ENCODE data around the gene PRPF8. TPM values are rescaled to one million over a fixed set of nuclear protein-coding genes. Genes with fewer than 3 reads are reported as not detected.

Gene PRPF8
- total and polyA plus RNA-seq, 2 of the 13 experiments (the other 11 are each of a cell fraction or from before 2014, with no cell fraction given) = 112 to 179 TPM

DNA sequence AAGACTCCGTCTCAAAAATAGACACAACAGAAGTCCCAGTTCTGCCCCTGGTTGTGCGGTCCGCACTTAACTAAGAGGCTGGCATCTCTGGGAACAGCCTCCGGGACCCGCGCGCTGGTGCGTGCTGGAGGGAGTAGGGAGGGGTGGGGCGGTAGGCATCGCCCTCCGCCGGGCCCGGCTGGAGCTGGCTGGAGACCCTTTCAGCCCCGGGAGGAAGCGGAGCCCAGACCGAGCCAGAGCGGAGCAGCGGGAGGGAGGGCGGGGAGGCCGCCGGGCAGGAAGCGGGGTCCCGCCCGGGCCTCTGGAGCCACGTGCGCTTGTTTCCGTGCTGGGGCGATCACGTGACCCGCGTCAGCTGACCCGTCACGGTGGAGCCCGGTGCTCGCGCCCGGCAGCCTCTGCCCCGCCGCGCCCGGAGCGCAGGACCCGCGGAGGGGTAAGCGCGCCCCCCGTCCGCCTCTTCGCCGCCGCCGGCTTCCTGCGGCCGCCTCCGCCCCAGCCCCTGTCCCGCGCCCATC lies 39.7 kb upstream of the PRPF8 start, which contains the start of gene WDR81 (continued):
- TF ChIP-seq, protein P1, sequence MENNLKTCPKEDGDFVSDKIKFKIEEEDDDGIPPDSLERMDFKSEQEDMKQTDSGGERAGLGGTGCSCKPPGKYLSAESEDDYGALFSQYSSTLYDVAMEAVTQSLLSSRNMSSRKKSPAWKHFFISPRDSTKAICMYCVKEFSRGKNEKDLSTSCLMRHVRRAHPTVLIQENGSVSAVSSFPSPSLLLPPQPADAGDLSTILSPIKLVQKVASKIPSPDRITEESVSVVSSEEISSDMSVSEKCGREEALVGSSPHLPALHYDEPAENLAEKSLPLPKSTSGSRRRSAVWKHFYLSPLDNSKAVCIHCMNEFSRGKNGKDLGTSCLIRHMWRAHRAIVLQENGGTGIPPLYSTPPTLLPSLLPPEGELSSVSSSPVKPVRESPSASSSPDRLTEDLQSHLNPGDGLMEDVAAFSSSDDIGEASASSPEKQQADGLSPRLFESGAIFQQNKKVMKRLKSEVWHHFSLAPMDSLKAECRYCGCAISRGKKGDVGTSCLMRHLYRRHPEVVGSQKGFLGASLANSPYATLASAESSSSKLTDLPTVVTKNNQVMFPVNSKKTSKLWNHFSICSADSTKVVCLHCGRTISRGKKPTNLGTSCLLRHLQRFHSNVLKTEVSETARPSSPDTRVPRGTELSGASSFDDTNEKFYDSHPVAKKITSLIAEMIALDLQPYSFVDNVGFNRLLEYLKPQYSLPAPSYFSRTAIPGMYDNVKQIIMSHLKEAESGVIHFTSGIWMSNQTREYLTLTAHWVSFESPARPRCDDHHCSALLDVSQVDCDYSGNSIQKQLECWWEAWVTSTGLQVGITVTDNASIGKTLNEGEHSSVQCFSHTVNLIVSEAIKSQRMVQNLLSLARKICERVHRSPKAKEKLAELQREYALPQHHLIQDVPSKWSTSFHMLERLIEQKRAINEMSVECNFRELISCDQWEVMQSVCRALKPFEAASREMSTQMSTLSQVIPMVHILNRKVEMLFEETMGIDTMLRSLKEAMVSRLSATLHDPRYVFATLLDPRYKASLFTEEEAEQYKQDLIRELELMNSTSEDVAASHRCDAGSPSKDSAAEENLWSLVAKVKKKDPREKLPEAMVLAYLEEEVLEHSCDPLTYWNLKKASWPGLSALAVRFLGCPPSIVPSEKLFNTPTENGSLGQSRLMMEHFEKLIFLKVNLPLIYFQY (CRISPR knock-in tag; IDR thresholded peaks at IDR 0.05; ENCODE audit: borderline replicate concordance) = no peak
- TF ChIP-seq ZFY (CRISPR knock-in tag; IDR thresholded peaks at IDR 0.05) (peak; percentile 78; the same call in 1 of the 2 replicates), MBD4 (IDR thresholded peaks at IDR 0.05; ENCODE audit: borderline replicate concordance, low read length) (no peak), ZFP41 (CRISPR knock-in tag; IDR thresholded peaks at IDR 0.05; ENCODE audit: borderline replicate concordance) (no peak), ZNF296 (CRISPR knock-in tag; conservative IDR thresholded peaks at IDR 0.05) (no peak), ZNF501 (CRISPR knock-in tag; IDR thresholded peaks at IDR 0.05) (no peak), ZNF263 (CRISPR knock-in tag; IDR thresholded peaks at IDR 0.05) (peak; percentile 17; the same call in 1 of the 2 replicates), SMAD1 (CRISPR knock-in tag; IDR thresholded peaks at IDR 0.05; ENCODE audit: borderline replicate concordance, low read depth) (no peak), HDAC2 (CRISPR knock-in tag; IDR thresholded peaks at IDR 0.05) (peak; percentile 53), ZFYVE20 (CRISPR knock-in tag; IDR thresholded peaks at IDR 0.05; ENCODE audit: borderline replicate concordance, low read depth) (no peak)
- TF ChIP-seq, protein P2, sequence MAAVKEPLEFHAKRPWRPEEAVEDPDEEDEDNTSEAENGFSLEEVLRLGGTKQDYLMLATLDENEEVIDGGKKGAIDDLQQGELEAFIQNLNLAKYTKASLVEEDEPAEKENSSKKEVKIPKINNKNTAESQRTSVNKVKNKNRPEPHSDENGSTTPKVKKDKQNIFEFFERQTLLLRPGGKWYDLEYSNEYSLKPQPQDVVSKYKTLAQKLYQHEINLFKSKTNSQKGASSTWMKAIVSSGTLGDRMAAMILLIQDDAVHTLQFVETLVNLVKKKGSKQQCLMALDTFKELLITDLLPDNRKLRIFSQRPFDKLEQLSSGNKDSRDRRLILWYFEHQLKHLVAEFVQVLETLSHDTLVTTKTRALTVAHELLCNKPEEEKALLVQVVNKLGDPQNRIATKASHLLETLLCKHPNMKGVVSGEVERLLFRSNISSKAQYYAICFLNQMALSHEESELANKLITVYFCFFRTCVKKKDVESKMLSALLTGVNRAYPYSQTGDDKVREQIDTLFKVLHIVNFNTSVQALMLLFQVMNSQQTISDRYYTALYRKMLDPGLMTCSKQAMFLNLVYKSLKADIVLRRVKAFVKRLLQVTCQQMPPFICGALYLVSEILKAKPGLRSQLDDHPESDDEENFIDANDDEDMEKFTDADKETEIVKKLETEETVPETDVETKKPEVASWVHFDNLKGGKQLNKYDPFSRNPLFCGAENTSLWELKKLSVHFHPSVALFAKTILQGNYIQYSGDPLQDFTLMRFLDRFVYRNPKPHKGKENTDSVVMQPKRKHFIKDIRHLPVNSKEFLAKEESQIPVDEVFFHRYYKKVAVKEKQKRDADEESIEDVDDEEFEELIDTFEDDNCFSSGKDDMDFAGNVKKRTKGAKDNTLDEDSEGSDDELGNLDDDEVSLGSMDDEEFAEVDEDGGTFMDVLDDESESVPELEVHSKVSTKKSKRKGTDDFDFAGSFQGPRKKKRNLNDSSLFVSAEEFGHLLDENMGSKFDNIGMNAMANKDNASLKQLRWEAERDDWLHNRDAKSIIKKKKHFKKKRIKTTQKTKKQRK (IDR thresholded peaks at IDR 0.05; ENCODE audit: low read length) = no peak
- TF ChIP-seq, protein P3, sequence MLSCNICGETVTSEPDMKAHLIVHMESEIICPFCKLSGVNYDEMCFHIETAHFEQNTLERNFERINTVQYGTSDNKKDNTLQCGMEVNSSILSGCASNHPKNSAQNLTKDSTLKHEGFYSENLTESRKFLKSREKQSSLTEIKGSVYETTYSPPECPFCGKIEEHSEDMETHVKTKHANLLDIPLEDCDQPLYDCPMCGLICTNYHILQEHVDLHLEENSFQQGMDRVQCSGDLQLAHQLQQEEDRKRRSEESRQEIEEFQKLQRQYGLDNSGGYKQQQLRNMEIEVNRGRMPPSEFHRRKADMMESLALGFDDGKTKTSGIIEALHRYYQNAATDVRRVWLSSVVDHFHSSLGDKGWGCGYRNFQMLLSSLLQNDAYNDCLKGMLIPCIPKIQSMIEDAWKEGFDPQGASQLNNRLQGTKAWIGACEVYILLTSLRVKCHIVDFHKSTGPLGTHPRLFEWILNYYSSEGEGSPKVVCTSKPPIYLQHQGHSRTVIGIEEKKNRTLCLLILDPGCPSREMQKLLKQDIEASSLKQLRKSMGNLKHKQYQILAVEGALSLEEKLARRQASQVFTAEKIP (CRISPR knock-in tag; IDR thresholded peaks at IDR 0.05; ENCODE audit: borderline replicate concordance) = no peak
- TF ChIP-seq, protein P4, sequence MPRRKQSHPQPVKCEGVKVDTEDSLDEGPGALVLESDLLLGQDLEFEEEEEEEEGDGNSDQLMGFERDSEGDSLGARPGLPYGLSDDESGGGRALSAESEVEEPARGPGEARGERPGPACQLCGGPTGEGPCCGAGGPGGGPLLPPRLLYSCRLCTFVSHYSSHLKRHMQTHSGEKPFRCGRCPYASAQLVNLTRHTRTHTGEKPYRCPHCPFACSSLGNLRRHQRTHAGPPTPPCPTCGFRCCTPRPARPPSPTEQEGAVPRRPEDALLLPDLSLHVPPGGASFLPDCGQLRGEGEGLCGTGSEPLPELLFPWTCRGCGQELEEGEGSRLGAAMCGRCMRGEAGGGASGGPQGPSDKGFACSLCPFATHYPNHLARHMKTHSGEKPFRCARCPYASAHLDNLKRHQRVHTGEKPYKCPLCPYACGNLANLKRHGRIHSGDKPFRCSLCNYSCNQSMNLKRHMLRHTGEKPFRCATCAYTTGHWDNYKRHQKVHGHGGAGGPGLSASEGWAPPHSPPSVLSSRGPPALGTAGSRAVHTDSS (CRISPR knock-in tag; conservative IDR thresholded peaks at IDR 0.05) = no peak
- TF ChIP-seq, protein P5, sequence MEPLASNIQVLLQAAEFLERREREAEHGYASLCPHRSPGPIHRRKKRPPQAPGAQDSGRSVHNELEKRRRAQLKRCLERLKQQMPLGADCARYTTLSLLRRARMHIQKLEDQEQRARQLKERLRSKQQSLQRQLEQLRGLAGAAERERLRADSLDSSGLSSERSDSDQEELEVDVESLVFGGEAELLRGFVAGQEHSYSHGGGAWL (CRISPR knock-in tag; IDR thresholded peaks at IDR 0.05) = peak; percentile 81
- TF ChIP-seq, protein P6, sequence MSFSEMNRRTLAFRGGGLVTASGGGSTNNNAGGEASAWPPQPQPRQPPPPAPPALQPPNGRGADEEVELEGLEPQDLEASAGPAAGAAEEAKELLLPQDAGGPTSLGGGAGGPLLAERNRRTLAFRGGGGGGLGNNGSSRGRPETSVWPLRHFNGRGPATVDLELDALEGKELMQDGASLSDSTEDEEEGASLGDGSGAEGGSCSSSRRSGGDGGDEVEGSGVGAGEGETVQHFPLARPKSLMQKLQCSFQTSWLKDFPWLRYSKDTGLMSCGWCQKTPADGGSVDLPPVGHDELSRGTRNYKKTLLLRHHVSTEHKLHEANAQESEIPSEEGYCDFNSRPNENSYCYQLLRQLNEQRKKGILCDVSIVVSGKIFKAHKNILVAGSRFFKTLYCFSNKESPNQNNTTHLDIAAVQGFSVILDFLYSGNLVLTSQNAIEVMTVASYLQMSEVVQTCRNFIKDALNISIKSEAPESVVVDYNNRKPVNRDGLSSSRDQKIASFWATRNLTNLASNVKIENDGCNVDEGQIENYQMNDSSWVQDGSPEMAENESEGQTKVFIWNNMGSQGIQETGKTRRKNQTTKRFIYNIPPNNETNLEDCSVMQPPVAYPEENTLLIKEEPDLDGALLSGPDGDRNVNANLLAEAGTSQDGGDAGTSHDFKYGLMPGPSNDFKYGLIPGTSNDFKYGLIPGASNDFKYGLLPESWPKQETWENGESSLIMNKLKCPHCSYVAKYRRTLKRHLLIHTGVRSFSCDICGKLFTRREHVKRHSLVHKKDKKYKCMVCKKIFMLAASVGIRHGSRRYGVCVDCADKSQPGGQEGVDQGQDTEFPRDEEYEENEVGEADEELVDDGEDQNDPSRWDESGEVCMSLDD (CRISPR knock-in tag; IDR thresholded peaks at IDR 0.05; ENCODE audit: borderline replicate concordance) = no peak
